NCI-H1694 (cell line): ENCODE data around the gene DACH1.

Experiments
- DNase-seq: peaks from one replicate; lab custom pipeline; 2025; lab: John Stamatoyannopoulos, UW

The DACH1 gene

DNA sequence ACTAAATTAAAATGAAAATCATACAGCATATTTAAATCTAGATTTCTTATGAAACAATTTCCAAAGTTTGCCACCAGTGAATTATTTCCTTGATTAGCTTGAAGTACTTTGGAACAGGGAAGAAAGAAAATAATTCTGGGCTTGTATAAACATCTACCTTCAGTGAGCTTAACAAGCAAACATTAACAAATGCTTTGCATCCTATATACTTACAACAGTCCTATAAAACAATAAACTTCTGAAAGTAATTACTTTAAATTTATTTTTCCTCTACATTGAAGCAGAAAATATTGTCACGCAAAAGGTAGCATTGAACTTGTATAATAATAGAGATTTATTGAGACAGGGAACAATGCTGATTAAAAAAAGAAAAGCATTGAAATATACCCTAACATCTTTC is 164.8 kb downstream of the DACH1 start:
- no peak for DNase-seq

GRCh38 chr13:71701741-71702140 is 165.3 kb downstream of the DACH1 start:
- DNase-seq, result no peak

- DNase-seq, result no peak
These were observed 167.7 kb downstream of the DACH1 start for GRCh38 chr13:71699342-71699741.

DNA sequence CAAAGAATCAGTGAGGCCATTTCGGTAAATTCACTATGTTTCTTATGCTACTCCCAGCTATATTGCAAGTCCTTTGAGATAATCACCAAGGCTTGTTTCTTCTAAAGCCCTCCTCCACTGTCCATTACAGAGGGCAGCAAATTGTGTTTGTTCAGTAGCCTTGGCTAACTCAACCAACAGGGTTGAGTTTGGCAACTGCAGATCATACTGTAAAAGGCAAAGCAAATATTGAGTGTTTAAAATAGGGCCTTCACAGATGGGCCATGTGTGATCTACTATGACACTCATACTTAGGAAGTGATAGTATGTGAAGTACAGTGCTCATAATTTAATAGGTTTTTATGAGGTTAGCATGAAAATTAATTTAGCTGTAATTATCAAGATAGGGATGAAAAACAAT is 171.3 kb downstream of the DACH1 start:
- DNase-seq, result no peak

- DNase-seq, result no peak
These were observed 181.9 kb downstream of the DACH1 start for GRCh38 chr13:71685072-71685471.

DNA sequence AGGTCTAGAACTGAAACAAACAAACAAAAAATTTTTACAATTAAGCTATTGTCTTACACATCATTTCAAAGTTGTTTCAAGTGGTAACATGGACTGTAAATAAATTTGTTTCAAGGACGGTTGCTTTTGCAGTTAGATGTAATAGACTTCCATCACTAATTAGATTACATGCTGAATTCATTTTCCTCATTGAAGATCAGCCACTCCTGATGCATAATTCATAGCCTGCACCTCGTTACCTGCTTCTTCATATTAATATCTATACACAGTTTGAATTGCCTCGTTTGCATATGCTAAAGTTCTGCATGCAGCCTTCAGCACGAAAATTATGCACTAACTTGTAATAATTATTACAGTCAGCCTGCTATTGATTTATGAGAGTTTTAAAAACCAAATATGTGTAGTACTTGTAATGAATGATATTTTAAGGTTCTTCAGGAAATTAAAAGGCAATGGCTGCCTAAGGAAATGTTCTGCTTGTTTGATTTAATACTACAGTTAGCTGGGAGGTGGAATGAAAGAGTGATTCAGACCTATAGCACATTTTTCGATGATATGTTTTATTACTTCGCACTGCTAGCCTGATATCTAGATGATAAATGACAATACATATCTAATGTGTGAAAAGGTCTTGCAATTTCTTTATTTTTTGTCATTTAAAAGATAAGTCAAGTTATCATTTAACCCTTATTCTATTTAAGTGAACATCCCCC is 184.9 kb downstream of the DACH1 start:
- DNase-seq, result no peak

DNA sequence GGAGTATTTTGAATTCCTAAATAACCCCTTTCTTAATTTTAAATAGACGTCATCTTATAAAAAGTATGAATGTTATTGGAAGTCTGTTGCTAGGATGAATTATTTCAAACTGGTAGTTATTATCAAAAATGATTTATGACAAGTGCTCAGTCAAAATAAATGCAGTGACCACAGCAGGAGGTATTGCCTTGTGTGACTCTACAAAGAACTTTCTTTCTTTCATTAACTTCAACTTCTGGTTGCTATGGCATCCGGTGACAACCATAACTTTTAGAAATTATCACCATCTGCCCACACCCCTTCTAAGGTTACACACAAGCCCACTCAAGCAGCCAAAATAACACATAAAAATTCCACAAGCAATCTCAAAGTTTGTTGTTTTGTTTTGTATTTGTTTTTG is 189.9 kb downstream of the DACH1 start:
- DNase-seq, result no peak

DNA sequence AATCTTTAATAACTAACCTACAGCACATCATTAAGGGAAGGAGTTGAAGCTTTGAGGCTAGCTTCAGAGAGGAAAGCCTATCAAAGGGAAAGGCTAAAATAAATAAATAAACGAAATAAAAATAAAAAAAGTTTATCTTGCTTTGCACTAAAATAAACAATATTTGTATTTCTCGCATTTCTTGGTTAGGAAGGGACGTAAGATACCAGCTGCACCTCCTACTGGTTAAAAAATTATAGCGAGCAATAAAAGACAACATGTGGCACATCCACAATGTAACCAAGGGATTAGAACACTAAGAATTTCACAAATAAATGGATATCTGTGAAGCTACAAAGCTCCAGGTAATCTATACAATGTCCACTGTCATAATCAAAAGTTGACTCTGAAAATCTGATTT is 194.5 kb downstream of the DACH1 start:
- no peak for DNase-seq

DNA sequence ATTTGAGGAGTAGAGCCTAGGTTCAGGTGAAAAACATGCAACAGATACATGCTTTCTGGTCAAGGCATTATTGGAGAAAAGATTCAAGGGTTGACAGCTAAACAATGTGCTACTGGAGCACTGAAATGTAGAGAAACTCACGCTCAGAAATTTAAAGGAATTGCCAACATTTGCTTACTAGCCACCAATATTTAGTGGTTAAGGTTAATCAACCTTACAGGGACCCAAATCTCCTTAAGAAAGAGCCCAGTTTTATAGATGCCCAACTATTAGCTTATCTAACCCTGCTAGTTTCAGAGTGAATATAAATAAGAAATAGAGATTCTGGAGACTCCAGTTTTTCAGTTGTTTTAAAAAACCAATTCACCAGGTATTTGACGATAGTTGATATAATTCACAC is 203.6 kb downstream of the DACH1 start:
- DNase-seq, result no peak

GRCh38 chr13:71661921-71662320 is 205.1 kb downstream of the DACH1 start:
- DNase-seq, result no peak

- no peak for DNase-seq
These were observed 207.6 kb downstream of the DACH1 start for GRCh38 chr13:71659404-71659803.

DNA sequence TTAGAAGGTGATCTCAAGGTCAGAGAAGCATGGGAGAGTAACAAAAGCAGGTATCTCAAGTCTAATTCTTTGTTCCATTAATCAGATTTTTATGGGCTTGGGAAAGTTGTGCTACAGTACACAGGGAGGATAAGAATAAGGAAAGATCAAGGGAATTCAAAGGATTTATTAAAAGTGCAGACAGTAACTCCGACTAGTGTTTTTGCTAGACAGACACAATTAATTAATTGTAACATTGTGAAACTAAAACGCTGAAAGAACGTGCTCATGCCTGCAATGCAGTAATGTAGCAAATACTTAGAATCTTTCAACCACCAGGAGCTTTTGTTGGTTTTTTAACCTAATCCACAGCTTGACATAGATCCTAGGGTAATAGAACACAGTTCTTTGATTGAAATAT is 221.5 kb downstream of the DACH1 start:
- no peak for DNase-seq

- no peak for DNase-seq
These were observed 222.4 kb downstream of the DACH1 start for GRCh38 chr13:71644579-71644978.

GRCh38 chr13:71643448-71643860 is 223.6 kb downstream of the DACH1 start:
- DNase-seq, result no peak

GRCh38 chr13:71638751-71639150 is 228.3 kb downstream of the DACH1 start:
- DNase-seq, result no peak

- DNase-seq, result no peak
These were observed 232.2 kb downstream of the DACH1 start for GRCh38 chr13:71634602-71635443.

DNA sequence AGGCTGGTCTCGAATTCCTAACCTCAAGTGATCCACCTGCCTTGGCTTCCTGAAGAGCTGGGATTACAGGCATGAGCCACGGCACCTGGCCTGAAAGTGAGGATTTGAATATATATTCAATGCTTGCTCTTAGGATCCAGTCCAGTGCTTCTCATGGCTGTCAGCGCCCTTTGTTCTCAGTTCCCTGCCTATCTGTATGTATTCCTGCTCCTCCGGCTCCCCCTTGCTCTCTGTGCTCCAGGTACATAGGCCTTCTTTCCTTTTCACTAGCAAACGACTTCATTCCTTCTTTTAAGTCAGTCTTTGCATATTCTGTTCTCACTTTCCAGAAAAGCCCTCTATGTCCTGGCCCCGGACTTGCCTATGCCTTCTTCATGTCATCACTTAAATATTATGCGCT is 232.8 kb downstream of the DACH1 start:
- DNase-seq, result no peak

- no peak for DNase-seq
These were observed 234.3 kb downstream of the DACH1 start for GRCh38 chr13:71632721-71633120.

DNA sequence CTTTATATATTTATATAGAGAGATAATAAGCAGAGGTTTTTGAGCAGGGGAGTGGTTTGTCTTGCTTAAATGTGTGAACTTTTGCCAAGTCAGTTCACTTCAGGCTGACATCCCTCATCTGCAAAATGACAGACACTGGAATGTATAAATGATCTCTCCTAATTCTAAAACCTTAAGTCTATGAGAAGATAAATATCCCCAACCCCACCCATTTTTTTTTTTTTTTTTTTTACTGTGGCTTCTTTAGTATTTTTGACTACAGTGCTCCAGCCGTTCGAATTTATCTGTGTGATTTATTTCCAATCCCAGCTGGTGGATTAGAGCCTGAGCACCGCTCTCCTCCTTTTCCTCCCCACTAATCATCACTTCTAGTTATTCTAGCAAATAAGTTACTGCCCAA is 234.8 kb downstream of the DACH1 start:
- DNase-seq, result no peak

DNA sequence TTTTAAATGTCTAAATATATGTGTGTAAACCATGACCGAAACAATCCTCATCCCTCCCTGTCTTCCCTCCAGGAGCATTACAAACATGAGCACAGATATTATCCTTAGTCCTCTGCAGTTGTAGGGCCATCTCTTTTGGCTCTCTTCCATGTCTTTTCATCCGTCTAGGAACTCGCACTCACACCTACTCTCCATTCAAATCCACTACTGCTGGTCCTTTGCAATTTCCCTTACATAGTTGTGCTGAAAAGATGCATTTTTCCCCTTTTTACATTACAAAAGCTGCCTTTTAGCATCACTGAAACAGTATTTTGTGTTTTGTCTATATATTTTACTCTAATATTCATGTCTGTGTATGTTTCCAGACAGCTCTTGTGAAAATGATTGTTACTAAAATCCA is 237.8 kb downstream of the DACH1 start:
- DNase-seq, result no peak

DNA sequence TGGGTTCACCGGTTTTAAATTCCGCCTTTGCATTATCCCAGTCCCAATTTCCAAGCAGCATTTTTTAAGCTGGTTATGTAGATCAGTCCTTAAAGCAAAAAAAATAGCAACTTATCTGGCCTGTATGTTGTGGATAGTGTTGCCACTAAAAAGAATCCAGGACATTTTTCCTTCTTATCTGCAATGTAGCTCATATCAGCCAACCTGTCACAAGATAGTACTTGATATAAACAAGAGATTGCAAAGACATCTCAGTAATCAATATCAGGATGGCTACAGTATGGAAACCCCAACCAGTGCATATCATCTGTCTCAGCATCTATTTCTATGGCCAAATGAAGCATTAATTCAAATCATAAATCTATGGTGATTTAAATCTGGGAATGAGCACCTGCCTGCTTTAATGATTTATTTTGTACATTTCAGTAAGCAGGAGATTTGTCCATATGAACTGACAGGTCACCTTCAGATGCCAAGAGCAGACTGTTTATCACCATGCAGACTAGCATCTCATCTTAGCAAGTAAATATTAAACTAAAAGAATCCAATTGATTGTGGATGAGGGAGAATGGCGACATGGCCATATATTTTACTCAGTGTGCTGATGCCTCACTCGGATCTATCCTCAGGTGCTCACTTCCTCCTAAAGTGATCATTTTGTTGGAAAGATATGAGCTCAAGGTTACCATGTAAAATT is 240.4 kb downstream of the DACH1 start:
- DNase-seq, result no peak

- DNase-seq, result no peak
These were observed 241.3 kb downstream of the DACH1 start for GRCh38 chr13:71625694-71626093.
